Measurements from ENCODE around the gene SERPINB8. TPM values are rescaled to one million over a fixed set of nuclear protein-coding genes. Genes with fewer than 3 reads are reported as not detected.

The SERPINB8 gene
- total and polyA plus RNA-seq, 2 donors (not counting 3 experiments of a cell fraction or from before 2014, with no cell fraction given): 15.3 to 25.7 TPM

- Histone ChIP-seq H3K27ac (ENCODE audit: insufficient read depth, low read depth, low read length) (no peak overlapping the region), H3K4me2 (ENCODE audit: insufficient read depth, low read length) (no peak overlapping the region), H3K36me3 (ENCODE audit: control insufficient read depth in 2 of 2, extremely low read depth in 1 of 2, insufficient read depth in 2 of 2, low read length in 2 of 2) (no peaks in the 10 kb centered on the region), H3K4me1 (ENCODE audit: control insufficient read depth, extremely low read depth, insufficient read depth, low read length) (peaks cover 7% of the 10 kb centered on the region), H3K4me3 (replicated peaks in 1 of 3; ENCODE audit: insufficient read depth in 1 of 3, low read depth in 1 of 3, low read length in 3 of 3) (no peak overlapping the region), H2AFZ (ENCODE audit: low read depth, low read length) (no peak overlapping the region), H3K79me2 (ENCODE audit: control insufficient read depth, insufficient read depth, low read length) (peaks cover 3% of the 10 kb centered on the region), H4K20me1 (replicated peaks; ENCODE audit: control insufficient read depth, extremely low read depth, insufficient read depth, low read length) (no peaks in the 10 kb centered on the region), H3K27me3 (ENCODE audit: control insufficient read depth in 2 of 2, insufficient read depth in 2 of 2, low read length in 2 of 2) (peaks cover 6 to 9% of the 10 kb centered on the region in 2 experiments), H3K9me3 (replicated peaks; ENCODE audit: control insufficient read depth, insufficient read depth, low read length) (no peaks in the 10 kb centered on the region), H3K9me1 (replicated peaks; ENCODE audit: control insufficient read depth, extremely low read depth, insufficient read depth, low read length) (no peaks in the 10 kb centered on the region), H3K9ac (replicated peaks; ENCODE audit: extremely low read depth, insufficient read depth, low read length) (no peak overlapping the region)
- no peak for FAIRE-seq
- no peak for DNase-seq (ENCODE audit: low read depth, low spot score)
- CTCF ChIA-PET: interaction anchor here (2.8 to 3.4 kb wide), 2 partner anchors 9 to 30 kb away, joined by 22 to 61 read pairs; no protein-coding TSS in a partner anchor
- no TSS peak for BruUV-seq (replicated peaks)
- TF ChIP-seq JUN (IDR thresholded peaks at IDR 0.05; ENCODE audit: borderline replicate concordance, insufficient read depth, insufficient read length, low read depth): no peak
- TF ChIP-seq POLR2AphosphoS5 (IDR thresholded peaks at IDR 0.05; ENCODE audit: insufficient read depth, low read depth, low read length): no peak
- TF ChIP-seq POLR2A (IDR thresholded peaks at IDR 0.05; ENCODE audit: low read depth, low read length): no peak
- no peak for TF ChIP-seq CTCF (IDR thresholded peaks at IDR 0.05; ENCODE audit: extremely low read depth in 1 of 2, insufficient read depth in 1 of 2, low read depth in 1 of 2, low read length in 2 of 2)
- no peak for TF ChIP-seq MAX (IDR thresholded peaks at IDR 0.05; ENCODE audit: insufficient read depth, insufficient read length)
- dilution Hi-C loops (cut with MboI; ENCODE audit: extremely low pct_ligation_motif_present, low sequenced_read_pairs): no loop called here
- POLR2A ChIA-PET: no interaction called here
- intact Hi-C loops (cut with micrococcal nuclease): no loop called here
These were observed 4.1 kb upstream of the SERPINB8 start for GRCh38 chr18:63965716-63966330.
